ENCODE results near the gene SOX9. TPM values are rescaled to one million over a fixed set of nuclear protein-coding genes. Genes with fewer than 3 reads are reported as not detected.

SOX9 gene
- total RNA-seq, 1 donor: 6.5 TPM

GRCh38 chr17:72095316-72095715, 25.5 kb upstream of the SOX9 start:
- Histone ChIP-seq H3K9me3 (ENCODE audit: low read depth, low read length) (no peaks in the 10 kb centered on the region), H3K27ac (ENCODE audit: low read depth, low read length) (no peak overlapping the region), H2AFZ (ENCODE audit: low read length) (no peak overlapping the region), H3K4me2 (ENCODE audit: insufficient read depth, low read length) (no peak overlapping the region), H3K27me3 (ENCODE audit: insufficient read depth, low read length) (peaks cover 10% of the 10 kb centered on the region), H4K20me1 (ENCODE audit: insufficient read depth, low read length) (no peaks in the 10 kb centered on the region), H3K4me1 (ENCODE audit: insufficient read depth, low read length) (no peaks in the 10 kb centered on the region), H3K4me3 (ENCODE audit: insufficient read depth, low read length) (no peak overlapping the region), H3K36me3 (ENCODE audit: insufficient read depth, low read length) (no peaks in the 10 kb centered on the region), H3K79me2 (ENCODE audit: insufficient read depth, low read length) (no peaks in the 10 kb centered on the region)
- TF ChIP-seq CTCF (IDR thresholded peaks at IDR 0.05; ENCODE audit: extremely low read depth, low read depth, low read length): no peak
- no peak for DNase-seq (ENCODE audit: insufficient read length, low spot score, missing footprints)

DNA sequence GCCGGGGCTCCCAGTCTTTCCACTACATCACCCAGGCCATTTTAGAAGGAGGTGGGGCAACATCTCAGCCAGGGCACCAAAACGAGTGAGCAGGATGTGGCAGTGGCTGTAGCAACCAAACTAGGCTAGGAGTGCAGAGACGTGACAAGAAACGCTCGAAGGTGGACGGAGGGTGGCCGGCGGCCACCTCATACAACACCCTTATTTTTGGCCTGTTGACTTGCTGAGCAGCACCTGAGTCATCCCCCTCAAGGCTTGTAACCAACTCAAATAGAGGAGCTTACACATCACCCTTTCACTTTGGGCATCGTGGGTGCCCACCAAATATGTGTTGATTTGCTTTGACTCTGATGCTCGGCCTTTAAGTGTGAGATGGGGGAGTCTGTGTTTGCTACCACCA, 23.7 kb upstream of the SOX9 start:
- DNase-seq (ENCODE audit: insufficient read length, low spot score, missing footprints): no peak

GRCh38 chr17:72099919-72100318, 20.9 kb upstream of the SOX9 start:
- Histone ChIP-seq H2AFZ (ENCODE audit: low read length) (no peak overlapping the region), H3K4me3 (ENCODE audit: insufficient read depth, low read length) (no peak overlapping the region), H3K27ac (ENCODE audit: low read depth, low read length) (no peak overlapping the region), H3K9me3 (ENCODE audit: low read depth, low read length) (no peaks in the 10 kb centered on the region), H3K79me2 (ENCODE audit: insufficient read depth, low read length) (no peaks in the 10 kb centered on the region), H3K4me1 (ENCODE audit: insufficient read depth, low read length) (peaks cover 2% of the 10 kb centered on the region), H3K27me3 (ENCODE audit: insufficient read depth, low read length) (no peaks in the 10 kb centered on the region), H4K20me1 (ENCODE audit: insufficient read depth, low read length) (no peaks in the 10 kb centered on the region), H3K36me3 (ENCODE audit: insufficient read depth, low read length) (no peaks in the 10 kb centered on the region), H3K4me2 (ENCODE audit: insufficient read depth, low read length) (no peak overlapping the region)
- TF ChIP-seq CTCF (IDR thresholded peaks at IDR 0.05; ENCODE audit: extremely low read depth, low read depth, low read length): no peak
- no peak for DNase-seq (ENCODE audit: insufficient read length, low spot score, missing footprints)

More for the DNA sequence above, 23.7 kb upstream of the SOX9 start:
- Histone ChIP-seq H3K4me2 (ENCODE audit: insufficient read depth, low read length) (no peak overlapping the region), H3K27ac (ENCODE audit: low read depth, low read length) (no peak overlapping the region), H3K4me1 (ENCODE audit: insufficient read depth, low read length) (no peaks in the 10 kb centered on the region), H4K20me1 (ENCODE audit: insufficient read depth, low read length) (no peaks in the 10 kb centered on the region), H3K9me3 (ENCODE audit: low read depth, low read length) (no peaks in the 10 kb centered on the region), H2AFZ (ENCODE audit: low read length) (peak overlapping the region; percentile 22), H3K36me3 (ENCODE audit: insufficient read depth, low read length) (no peaks in the 10 kb centered on the region), H3K79me2 (ENCODE audit: insufficient read depth, low read length) (no peaks in the 10 kb centered on the region), H3K27me3 (ENCODE audit: insufficient read depth, low read length) (peaks cover 5% of the 10 kb centered on the region), H3K4me3 (ENCODE audit: insufficient read depth, low read length) (no peak overlapping the region)
- TF ChIP-seq CTCF (IDR thresholded peaks at IDR 0.05; ENCODE audit: extremely low read depth, low read depth, low read length): no peak

GRCh38 chr17:72100470-72100869, 20.4 kb upstream of the SOX9 start:
- Histone ChIP-seq H2AFZ (ENCODE audit: low read length) (no peak overlapping the region), H3K27ac (ENCODE audit: low read depth, low read length) (no peak overlapping the region), H3K4me2 (ENCODE audit: insufficient read depth, low read length) (no peak overlapping the region), H3K36me3 (ENCODE audit: insufficient read depth, low read length) (no peaks in the 10 kb centered on the region), H3K79me2 (ENCODE audit: insufficient read depth, low read length) (no peaks in the 10 kb centered on the region), H4K20me1 (ENCODE audit: insufficient read depth, low read length) (no peaks in the 10 kb centered on the region), H3K4me3 (ENCODE audit: insufficient read depth, low read length) (no peak overlapping the region), H3K9me3 (ENCODE audit: low read depth, low read length) (no peaks in the 10 kb centered on the region), H3K4me1 (ENCODE audit: insufficient read depth, low read length) (peaks cover 2% of the 10 kb centered on the region), H3K27me3 (ENCODE audit: insufficient read depth, low read length) (no peaks in the 10 kb centered on the region)
- TF ChIP-seq CTCF (IDR thresholded peaks at IDR 0.05; ENCODE audit: extremely low read depth, low read depth, low read length): no peak
- DNase-seq (ENCODE audit: insufficient read length, low spot score, missing footprints): no peak
